ENCODE results near the gene ZSWIM9. TPM values are rescaled to one million over a fixed set of nuclear protein-coding genes. Genes with fewer than 3 reads are reported as not detected.

ZSWIM9 gene
- polyA plus RNA-seq, 1 of the 3 experiments (the other 2 are of a cell fraction): 2.2 TPM

DNA sequence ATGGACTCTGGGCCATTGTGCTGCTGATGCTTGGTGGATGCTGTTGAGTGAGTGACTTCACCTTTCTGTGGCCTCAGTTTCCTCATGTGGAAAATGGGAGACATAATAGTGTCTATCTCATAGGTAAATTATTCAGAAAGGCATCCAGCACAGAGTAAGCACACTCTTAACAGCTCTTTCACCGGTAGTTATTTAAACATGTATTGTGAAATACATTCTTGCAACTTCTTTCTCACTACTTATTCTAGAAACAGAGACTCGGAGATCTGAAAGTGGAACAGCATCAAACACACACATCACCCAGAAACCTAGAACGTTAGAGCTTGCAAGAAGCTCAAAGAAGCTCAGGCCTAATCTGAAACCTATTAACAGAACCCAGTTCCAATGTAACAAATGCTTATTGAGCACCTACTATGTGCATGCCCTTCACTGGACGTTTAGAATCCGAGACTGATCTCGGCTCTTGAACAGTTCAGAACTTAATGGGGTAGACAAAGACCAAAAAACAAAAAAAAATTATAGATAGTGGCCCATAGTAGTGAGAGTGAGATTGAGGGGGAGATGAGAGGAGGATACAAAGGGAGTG, 4.1 kb downstream of the ZSWIM9 start:
- peaks cover 12 to 25% of the 10 kb centered on the region in 2 experiments for H3K36me3 ChIP-seq (replicated peaks in 1 of 2; ENCODE audit: control insufficient read depth in 1 of 2, insufficient read depth in 2 of 2, low read length in 1 of 2)
- 96% methylated on average over 6 of the region's 6 CpGs for WGBS (ENCODE audit: low lambda C conversion rate)
- H3K79me2 ChIP-seq (ENCODE audit: insufficient read depth): peaks cover 17% of the 10 kb centered on the region
- ChIA-PET POLR2A (no interaction called here), CTCF (no interaction called here)
- TF ChIP-seq EP300 (IDR thresholded peaks at IDR 0.05; ENCODE audit: borderline replicate concordance in 1 of 2, low read depth in 1 of 2, low read length in 1 of 2): no peak
- TF ChIP-seq MEF2A (IDR thresholded peaks at IDR 0.05; ENCODE audit: borderline replicate concordance, low read depth): no peak
- no peak for DNase-seq
- H4K20me1 ChIP-seq (ENCODE audit: insufficient read depth): no peaks in the 10 kb centered on the region
- no peaks in the 10 kb centered on the region for H3F3A ChIP-seq (replicated peaks; ENCODE audit: insufficient read depth)
- no peak overlapping the region for H3K4me2 ChIP-seq
- H3K9me3 ChIP-seq: no peaks in the 10 kb centered on the region
- H3K9ac ChIP-seq: no peak overlapping the region
- H3K27ac ChIP-seq (ENCODE audit: low read depth in 2 of 2, low read length in 1 of 2): no peak overlapping the region
- no peak overlapping the region for H2AFZ ChIP-seq (ENCODE audit: low read depth)
- no peak overlapping the region for H3K4me3 ChIP-seq (ENCODE audit: low read depth in 2 of 2, low read length in 1 of 2)
- no peaks in the 10 kb centered on the region for H3K27me3 ChIP-seq (ENCODE audit: insufficient read depth)
- peaks cover 0 to 10% of the 10 kb centered on the region in 2 experiments; a peak in 1 of 4 replicates for H3K4me1 ChIP-seq (ENCODE audit: control insufficient read depth in 1 of 2, insufficient read depth in 2 of 2, low read depth in 1 of 2, low read length in 1 of 2)
- H3K9me2 ChIP-seq: no peaks in the 10 kb centered on the region

DNA sequence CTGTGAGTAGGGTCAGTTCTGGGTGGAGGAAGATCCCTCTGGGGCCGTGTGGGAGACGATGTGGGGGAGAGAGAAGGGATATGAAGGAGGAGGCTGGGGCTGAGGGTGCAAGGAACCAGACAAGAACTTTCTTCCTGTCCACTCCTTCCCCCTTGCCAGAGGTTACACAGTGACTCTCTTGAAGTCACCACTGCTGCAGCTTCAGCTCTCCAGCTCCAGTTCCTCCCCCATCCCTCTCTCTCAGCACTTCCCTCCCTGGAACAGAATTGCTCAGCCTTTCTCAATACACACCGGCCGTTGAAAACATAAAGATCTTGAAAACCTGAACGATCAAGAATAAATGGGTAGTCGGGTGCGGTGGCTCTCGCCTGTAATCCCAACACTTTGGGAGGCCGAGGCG, 5.1 kb downstream of the ZSWIM9 start:
- Histone ChIP-seq H3K9ac (no peak overlapping the region), H3K79me2 (ENCODE audit: insufficient read depth) (peaks cover 17% of the 10 kb centered on the region), H3K9me2 (no peaks in the 10 kb centered on the region), H2AFZ (ENCODE audit: low read depth) (no peak overlapping the region), H3K4me3 (ENCODE audit: low read depth in 2 of 2, low read length in 1 of 2) (no peak overlapping the region), H3K4me2 (no peak overlapping the region), H4K20me1 (ENCODE audit: insufficient read depth) (no peaks in the 10 kb centered on the region), H3K36me3 (replicated peaks in 1 of 2; ENCODE audit: control insufficient read depth in 1 of 2, insufficient read depth in 2 of 2, low read length in 1 of 2) (peaks cover 12 to 28% of the 10 kb centered on the region in 2 experiments), H3K27me3 (ENCODE audit: insufficient read depth) (no peaks in the 10 kb centered on the region), H3K4me1 (ENCODE audit: control insufficient read depth in 1 of 2, insufficient read depth in 2 of 2, low read depth in 1 of 2, low read length in 1 of 2) (peaks cover 0 to 10% of the 10 kb centered on the region in 2 experiments; a peak in 1 of 4 replicates), H3F3A (replicated peaks; ENCODE audit: insufficient read depth) (no peaks in the 10 kb centered on the region), H3K9me3 (no peaks in the 10 kb centered on the region), H3K27ac (ENCODE audit: low read depth in 2 of 2, low read length in 1 of 2) (no peak overlapping the region)
- POLR2A ChIA-PET: no interaction called here
- no peak for DNase-seq
- CTCF ChIA-PET: no interaction called here
- 97% methylated on average over 10 of the region's 10 CpGs for WGBS (ENCODE audit: low lambda C conversion rate)
- TF ChIP-seq CHD2 (IDR thresholded peaks at IDR 0.05; ENCODE audit: low read length, partially characterized antibody) (no peak), ELF1 (IDR thresholded peaks at IDR 0.05) (no peak), NFIC (IDR thresholded peaks at IDR 0.05; ENCODE audit: borderline replicate concordance) (no peak), TEAD4 (IDR thresholded peaks at IDR 0.05; ENCODE audit: borderline replicate concordance, insufficient read depth) (no peak), TAF1 (IDR thresholded peaks at IDR 0.05; ENCODE audit: borderline replicate concordance, low read depth, low read length) (no peak)

DNA sequence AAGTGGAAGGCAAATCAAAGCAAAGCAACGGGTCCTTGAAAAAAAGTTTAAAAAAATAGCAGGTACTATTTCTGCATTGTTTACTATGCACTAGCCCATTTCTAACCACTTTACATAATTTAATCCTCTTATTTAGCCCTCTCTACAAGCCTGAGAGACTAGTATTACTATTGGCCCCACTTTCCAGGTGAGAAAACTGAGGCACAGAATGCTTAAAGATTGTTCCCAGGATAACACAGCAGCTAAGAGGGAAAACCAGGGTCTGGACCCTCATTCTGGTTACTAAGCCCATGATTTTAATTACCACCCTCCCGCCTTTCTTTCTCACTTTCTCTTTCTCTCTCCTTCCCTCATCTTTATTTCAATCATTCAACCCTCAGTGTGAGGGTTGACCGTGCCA, 5.7 kb downstream of the ZSWIM9 start:
- no peak overlapping the region for H3K4me3 ChIP-seq (ENCODE audit: low read depth in 2 of 2, low read length in 1 of 2)
- TF ChIP-seq RCOR1 (IDR thresholded peaks at IDR 0.05; ENCODE audit: low read length) (no peak), YY1 (IDR thresholded peaks at IDR 0.05; ENCODE audit: low read depth) (no peak), NRF1 (IDR thresholded peaks at IDR 0.05; ENCODE audit: low read depth, low read length) (no peak), TAF1 (IDR thresholded peaks at IDR 0.05; ENCODE audit: borderline replicate concordance, low read depth, low read length) (no peak), FOSL2 (IDR thresholded peaks at IDR 0.05; ENCODE audit: borderline replicate concordance, low read depth) (no peak), TEAD4 (IDR thresholded peaks at IDR 0.05; ENCODE audit: borderline replicate concordance, insufficient read depth) (no peak), FOXJ3 (CRISPR knock-in tag; IDR thresholded peaks at IDR 0.05) (no peak), RAD21 (IDR thresholded peaks at IDR 0.05; ENCODE audit: low read length) (no peak), SMC3 (IDR thresholded peaks at IDR 0.05; ENCODE audit: low read depth, low read length) (no peak), MXI1 (IDR thresholded peaks at IDR 0.05; ENCODE audit: low read depth, low read length) (no peak)
- TF ChIP-seq, protein P1, sequence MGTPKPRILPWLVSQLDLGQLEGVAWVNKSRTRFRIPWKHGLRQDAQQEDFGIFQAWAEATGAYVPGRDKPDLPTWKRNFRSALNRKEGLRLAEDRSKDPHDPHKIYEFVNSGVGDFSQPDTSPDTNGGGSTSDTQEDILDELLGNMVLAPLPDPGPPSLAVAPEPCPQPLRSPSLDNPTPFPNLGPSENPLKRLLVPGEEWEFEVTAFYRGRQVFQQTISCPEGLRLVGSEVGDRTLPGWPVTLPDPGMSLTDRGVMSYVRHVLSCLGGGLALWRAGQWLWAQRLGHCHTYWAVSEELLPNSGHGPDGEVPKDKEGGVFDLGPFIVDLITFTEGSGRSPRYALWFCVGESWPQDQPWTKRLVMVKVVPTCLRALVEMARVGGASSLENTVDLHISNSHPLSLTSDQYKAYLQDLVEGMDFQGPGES (IDR thresholded peaks at IDR 0.05; ENCODE audit: low read depth, low read length): no peak
- peaks cover 12 to 33% of the 10 kb centered on the region in 2 experiments for H3K36me3 ChIP-seq (replicated peaks in 1 of 2; ENCODE audit: control insufficient read depth in 1 of 2, insufficient read depth in 2 of 2, low read length in 1 of 2)
- ChIA-PET CTCF (no interaction called here), POLR2A (no interaction called here)
- no peak overlapping the region for H3K4me2 ChIP-seq
- DNase-seq: no peak
- no peak overlapping the region for H2AFZ ChIP-seq (ENCODE audit: low read depth)
- no peak overlapping the region for H3K9ac ChIP-seq
- H3K79me2 ChIP-seq (ENCODE audit: insufficient read depth): peaks cover 12% of the 10 kb centered on the region
- no peak overlapping the region for H3K27ac ChIP-seq (ENCODE audit: low read depth in 2 of 2, low read length in 1 of 2)
- no peaks in the 10 kb centered on the region for H4K20me1 ChIP-seq (ENCODE audit: insufficient read depth)
- no peaks in the 10 kb centered on the region for H3K27me3 ChIP-seq (ENCODE audit: insufficient read depth)
- peaks cover 0 to 6% of the 10 kb centered on the region in 2 experiments; a peak in 1 of 4 replicates for H3K4me1 ChIP-seq (ENCODE audit: control insufficient read depth in 1 of 2, insufficient read depth in 2 of 2, low read depth in 1 of 2, low read length in 1 of 2)
- H3K9me3 ChIP-seq: 0 out of 2 replicates have a peak, but pooled peaks cover 3% of the 10 kb centered on the region
- 99% methylated on average over 3 of the region's 3 CpGs for WGBS (ENCODE audit: low lambda C conversion rate)
- no peaks in the 10 kb centered on the region for H3K9me2 ChIP-seq
- H3F3A ChIP-seq (replicated peaks; ENCODE audit: insufficient read depth): no peaks in the 10 kb centered on the region

Data from SK-N-SH (cell line).